IPS-11a (cell line): ENCODE data around the gene ITGA1.
"Not testable (repeated sequence)": the region's sequence is repeated elsewhere in the genome, so short reads cannot be mapped to it uniquely, and the experiment has no call there.

Experiments used
- H3K4me3 ChIP-seq: one replicate; pipeline ENCODE4 v1.5.1; 2013; ENCODE audit warnings: low read depth, low read length, control low read depth

ITGA1 gene

GRCh38 chr5:52945040-52945439 lies 157.3 kb downstream of the ITGA1 start:
- no peak overlapping the region for H3K4me3 ChIP-seq

- H3K4me3 ChIP-seq, result no peak overlapping the region
These were observed 159.5 kb downstream of the ITGA1 start for GRCh38 chr5:52947208-52947607.

GRCh38 chr5:52947851-52948250 lies 160.1 kb downstream of the ITGA1 start:
- H3K4me3 ChIP-seq, result no peak overlapping the region

- H3K4me3 ChIP-seq, result no peak overlapping the region
These were observed 160.8 kb downstream of the ITGA1 start for GRCh38 chr5:52948418-52949076.

- H3K4me3 ChIP-seq, result no peak overlapping the region
These were observed 163.0 kb downstream of the ITGA1 start for GRCh38 chr5:52950686-52951085.

GRCh38 chr5:52952483-52952882 lies 164.8 kb downstream of the ITGA1 start:
- H3K4me3 ChIP-seq, result no peak overlapping the region

GRCh38 chr5:52956014-52956413 lies 168.3 kb downstream of the ITGA1 start:
- no peak overlapping the region for H3K4me3 ChIP-seq

- H3K4me3 ChIP-seq, result no peak overlapping the region
These were observed 169.4 kb downstream of the ITGA1 start for GRCh38 chr5:52956915-52957747.

- H3K4me3 ChIP-seq, result no peak overlapping the region
These were observed 173.6 kb downstream of the ITGA1 start for GRCh38 chr5:52961274-52961681.

GRCh38 chr5:52963636-52964035 lies 175.9 kb downstream of the ITGA1 start:
- H3K4me3 ChIP-seq, result no peak overlapping the region

GRCh38 chr5:52964138-52964537 lies 176.4 kb downstream of the ITGA1 start:
- no peak overlapping the region for H3K4me3 ChIP-seq

- H3K4me3 ChIP-seq, result not testable (repeated sequence)
These were observed 188.4 kb downstream of the ITGA1 start for GRCh38 chr5:52976157-52976556.

GRCh38 chr5:52977264-52977897 lies 189.7 kb downstream of the ITGA1 start:
- H3K4me3 ChIP-seq, result no peak overlapping the region

- H3K4me3 ChIP-seq, result no peak overlapping the region
These were observed 193.8 kb downstream of the ITGA1 start for GRCh38 chr5:52981507-52981906.

- no peak overlapping the region for H3K4me3 ChIP-seq
These were observed 196.3 kb downstream of the ITGA1 start for GRCh38 chr5:52983731-52984636.

GRCh38 chr5:52985306-52985705 lies 197.6 kb downstream of the ITGA1 start:
- no peak overlapping the region for H3K4me3 ChIP-seq

GRCh38 chr5:52987711-52988331 lies 200.1 kb downstream of the ITGA1 start:
- no peak overlapping the region for H3K4me3 ChIP-seq

GRCh38 chr5:52988335-52989024 lies 200.8 kb downstream of the ITGA1 start:
- peak overlapping the region; percentile 84 for H3K4me3 ChIP-seq

- peak within 1 kb of the TSS; percentile 84 for H3K4me3 ChIP-seq
These were observed 201.5 kb downstream of the ITGA1 start, which contains the start of gene ITGA2 for GRCh38 chr5:52989025-52989780. Gene ITGA2 (plus strand): TSS chr5:52989352. CDS start chr5:52989469, 117 bp downstream.
